HG02678 (cell line): ENCODE results near the gene RAD51D.
"Not testable (repeated sequence)": the region's sequence is repeated elsewhere in the genome, so short reads cannot be mapped to it uniquely, and the experiment has no call there.

Experiments
- ATAC-seq: cut with Tn5 transposase; IDR thresholded peaks from one replicate; pipeline ENCODE4 v1.9.1; 2021; ENCODE audit warnings: mild to moderate bottlenecking, moderate library complexity; ENCODE audit not compliant: unreplicated experiment

RAD51D gene

DNA sequence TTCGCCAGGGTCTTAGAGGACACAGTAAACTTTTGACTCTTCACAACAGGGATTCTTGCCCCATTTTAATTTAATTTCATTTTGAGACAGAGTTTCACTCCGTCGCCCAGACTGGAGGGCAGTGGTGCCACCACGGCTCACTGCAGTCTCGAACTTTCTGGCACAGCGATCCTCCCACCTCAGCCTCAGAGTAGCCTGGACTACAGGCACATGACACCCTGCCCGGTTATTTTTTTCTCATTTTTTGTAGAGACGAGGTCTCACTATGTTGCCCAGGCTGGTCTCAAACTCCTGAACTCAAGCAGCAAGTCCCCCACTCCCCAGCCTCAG, 22.8 kb upstream of the RAD51D start:
- ATAC-seq: no peak

DNA sequence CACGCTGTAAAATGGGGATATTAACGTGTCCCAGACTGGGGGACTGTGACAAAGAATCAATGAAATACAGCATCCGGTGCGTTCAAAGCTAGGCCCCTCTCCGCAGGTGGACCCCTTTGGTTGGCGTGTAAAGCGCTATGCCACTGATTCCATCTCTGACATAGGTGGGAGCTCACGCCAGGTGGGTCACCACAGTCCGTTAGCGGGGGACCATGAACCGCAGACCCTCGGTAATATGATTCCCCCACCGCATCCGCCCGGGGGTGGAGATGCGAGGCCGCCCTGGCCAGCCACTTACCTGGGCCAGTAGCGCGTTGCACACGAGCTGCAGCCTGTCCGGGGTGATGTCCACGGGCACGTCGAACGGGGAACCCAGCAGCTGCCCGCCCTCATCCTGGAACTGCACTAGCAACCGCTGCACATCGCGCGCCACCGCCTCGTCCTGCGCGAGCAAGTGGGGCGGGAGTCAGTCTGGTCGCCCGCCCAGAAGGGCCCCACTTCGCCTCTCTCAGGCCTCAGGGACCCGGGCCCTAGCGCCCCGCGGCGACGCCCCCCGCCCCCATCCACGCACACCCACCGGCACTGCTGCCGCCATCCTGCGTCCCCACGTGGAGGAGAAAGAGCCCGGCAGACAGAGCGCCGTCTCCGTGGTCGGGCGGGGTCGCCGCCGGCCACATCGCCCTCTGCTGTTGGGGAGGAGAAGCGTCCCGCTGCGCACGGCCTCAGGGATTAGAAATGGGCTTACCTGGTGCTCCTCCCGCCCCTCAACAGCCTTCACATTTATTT, 22.2 kb upstream of the RAD51D start, which contains the start of gene NLE1:
NLE1 (minus strand) TSS at position 623 of the 786 bp plus-strand sequence; CDS start at position 595, 28 bp downstream.
- peak; percentile 96 for ATAC-seq

DNA sequence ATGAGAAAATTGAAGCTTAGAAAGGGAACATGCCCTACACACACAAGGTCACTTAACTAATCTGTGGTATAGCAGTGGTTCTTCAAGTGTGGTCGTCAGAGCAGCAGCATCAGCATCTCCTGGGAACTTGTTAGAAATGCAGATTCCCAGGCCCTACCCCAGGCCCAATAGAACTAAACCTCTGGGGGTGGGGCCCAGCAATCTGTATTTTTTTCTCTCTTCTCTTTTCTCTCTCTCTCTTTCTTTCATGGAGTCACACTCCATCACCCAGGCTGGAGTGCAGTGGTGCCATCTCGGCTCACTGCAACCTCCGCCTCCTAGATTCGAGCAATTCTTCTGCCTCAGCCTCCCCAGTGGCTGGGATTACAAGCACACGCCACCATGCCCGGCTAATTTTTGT, 18.6 kb upstream of the RAD51D start:
- ATAC-seq: no peak

DNA sequence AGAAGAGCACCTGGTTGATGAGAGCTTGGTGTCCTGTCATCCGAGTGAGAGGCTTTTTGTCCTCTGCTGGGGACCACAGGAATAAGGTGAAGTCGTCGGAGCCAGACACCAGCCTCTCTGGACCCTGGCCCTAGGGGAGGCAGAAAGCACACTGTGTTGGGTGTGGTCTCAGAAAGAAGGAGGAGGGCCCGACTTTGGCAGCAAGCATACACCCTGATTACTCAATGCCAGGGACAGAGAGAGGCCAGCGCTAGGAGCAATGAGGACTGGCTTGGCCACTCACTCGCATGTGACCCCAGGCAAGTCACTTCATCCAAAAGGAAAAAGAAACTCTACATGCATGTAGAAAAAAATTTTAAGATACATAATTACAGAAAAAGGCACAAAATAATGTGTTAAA, 15.7 kb upstream of the RAD51D start:
- ATAC-seq: no peak

DNA sequence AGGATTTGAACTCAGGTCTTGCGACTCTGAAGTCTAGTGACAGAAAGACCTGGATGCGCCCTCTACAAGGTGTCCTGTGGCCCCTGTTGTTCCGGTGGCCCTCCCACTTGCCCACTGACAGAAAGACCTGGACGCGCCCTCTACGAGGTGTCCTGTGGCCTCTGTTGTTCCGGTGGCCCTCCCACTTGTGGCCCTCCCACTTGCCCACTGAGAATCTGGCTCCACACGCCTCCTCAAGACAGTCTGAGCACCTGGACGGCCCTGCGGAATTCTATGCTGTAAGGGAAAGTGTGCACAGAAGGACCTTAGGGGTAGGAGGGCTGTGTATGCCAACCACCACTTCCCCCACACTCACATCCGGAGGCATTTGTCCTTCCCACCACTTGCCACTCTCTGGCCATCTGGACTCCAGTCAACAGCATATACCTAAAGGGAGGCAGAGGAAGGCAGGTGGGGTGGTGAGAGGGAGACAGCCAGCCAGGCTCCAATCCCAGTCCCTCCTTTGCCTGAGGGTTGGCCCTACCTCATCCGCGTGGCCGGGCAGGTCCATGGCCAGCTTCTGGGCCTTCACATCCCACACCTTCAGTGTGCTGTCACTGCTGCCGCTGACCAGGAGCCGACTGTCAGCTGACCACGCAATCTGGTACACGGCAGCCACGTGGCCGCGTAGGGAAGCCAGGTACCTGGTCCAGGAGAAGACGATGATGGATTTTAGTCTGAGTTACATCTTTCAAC, 13.3 kb upstream of the RAD51D start:
- no peak for ATAC-seq

DNA sequence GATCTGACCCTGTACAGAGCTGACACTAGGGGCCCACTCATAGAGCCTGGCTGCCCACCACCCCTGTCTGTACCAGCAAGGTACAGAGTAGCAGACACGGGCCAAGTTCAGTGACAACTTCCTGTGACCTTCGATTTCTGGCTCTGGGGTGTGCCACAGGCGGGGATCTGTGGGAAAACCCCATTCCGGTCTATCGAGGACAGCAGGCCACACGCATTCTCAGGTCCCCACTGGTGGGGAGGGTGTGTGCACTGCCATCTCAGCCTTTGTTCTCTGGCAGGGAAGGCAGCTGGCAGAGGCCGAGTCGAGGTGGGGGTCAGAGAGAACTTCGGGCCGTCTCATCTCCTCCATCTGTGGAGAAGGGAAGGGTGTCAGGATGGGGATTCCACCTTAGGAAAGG, 12.4 kb upstream of the RAD51D start:
- no peak for ATAC-seq

DNA sequence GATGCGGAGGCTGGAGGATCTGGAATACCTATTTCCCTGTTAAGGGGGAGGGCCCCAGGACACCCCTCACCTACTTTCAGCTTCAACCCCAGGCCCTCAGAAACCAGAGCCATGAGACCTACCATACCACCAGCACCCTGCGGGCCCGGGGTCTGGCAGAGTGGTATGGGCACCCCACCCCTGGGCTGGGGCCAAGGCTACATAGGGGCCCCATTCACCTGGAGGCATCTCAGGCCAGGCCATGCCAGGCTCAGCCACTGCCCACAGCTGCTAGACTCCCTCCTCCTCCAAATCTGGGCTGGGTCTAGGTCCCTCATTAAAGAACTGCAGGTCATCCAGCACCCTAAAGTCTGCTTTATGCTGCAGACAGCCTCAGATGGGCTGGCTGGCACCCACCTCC, 10.7 kb upstream of the RAD51D start:
- ATAC-seq: no peak

DNA sequence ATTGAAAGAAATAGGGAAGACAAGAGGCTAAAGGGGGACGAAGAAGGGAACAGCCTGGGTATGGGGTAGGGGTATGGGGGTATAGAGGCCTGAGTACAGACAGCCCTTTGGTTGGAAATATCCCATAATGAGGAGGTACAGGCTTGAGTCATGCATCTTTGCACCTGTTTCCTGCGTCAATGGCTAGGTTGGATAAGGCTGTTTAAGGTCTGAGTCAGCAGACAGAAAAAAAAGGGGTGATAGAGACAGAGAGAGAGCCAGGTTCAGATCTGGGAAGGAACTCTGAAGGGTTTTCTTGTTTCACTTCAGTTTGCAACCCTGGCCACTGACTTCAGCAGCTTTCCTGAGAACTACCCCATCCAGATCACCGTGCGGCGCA, 10.3 kb upstream of the RAD51D start:
- no peak for ATAC-seq

DNA sequence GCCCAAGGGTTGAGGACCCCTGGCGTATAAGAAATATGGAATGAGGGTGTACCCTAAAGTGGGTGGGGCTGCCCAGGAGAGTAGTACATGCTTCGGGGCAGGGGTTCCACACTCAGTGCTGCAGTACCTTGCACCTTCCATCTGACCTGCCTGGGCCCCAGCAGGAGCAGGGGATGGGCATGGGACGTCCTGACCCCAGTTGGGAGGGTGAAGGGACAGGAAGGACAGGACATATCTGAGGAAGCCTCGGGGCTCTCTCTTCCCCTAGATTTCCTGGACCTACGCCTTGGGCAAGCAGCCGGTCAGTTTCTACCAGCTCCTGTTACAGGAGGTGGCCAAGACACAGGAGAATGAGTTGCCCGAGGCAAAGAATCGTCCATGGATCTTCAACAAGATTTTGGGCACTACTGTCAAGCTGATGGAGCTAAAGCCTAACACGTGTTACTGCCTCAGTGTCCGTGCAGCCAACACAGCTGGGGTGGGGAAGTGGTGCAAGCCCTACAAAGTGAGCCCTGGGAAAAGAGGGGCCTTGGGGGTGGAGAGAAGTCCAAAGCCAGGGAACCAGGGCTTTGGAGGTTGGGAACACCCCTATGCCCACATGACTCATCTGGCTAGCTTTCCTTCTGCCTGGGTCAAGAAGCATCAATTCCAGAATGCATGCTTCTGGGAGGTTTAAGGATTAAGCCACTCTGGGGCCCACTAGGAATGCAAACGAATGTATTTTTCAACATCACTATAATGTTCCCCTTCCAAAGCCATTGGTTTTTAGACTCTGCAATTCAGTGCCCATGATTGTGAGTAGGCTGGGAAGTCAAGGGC, 9.7 kb upstream of the RAD51D start:
- no peak for ATAC-seq

DNA sequence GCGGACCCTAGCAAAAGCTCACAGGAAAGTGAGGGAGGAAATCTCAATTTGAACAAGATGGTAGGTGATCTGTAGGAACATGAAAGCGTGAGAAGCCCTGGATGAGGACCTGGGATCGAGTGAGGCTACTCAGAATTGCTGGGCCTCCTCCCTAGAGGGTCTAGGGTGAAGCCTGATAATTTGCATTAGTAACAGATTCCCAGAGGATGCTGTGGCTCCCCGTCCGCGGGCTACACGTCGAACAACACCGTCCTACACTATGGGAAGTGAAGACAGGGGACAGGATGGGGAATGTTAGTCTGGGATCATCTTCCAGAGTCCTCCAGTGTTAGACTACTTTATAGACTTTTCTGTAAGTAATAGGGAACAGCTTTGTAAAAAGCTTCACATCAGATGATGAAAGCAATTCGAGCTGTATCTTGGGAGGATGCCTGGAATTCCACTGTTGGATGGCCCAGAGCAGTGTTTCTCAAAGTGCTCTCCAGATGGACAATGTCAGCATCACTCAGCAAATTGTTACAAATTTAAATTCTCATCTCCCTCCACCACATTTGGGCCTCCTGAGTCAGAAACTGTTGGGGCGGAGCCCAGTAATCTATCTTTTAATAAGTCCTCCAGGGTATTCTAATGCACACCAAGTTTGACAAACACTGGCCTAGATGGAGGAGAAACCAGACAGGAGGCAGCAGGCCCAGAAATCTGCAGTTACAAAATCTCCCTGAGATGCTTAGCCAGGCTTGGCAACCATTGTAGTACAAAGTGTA, 8.3 kb upstream of the RAD51D start:
- ATAC-seq: no peak

DNA sequence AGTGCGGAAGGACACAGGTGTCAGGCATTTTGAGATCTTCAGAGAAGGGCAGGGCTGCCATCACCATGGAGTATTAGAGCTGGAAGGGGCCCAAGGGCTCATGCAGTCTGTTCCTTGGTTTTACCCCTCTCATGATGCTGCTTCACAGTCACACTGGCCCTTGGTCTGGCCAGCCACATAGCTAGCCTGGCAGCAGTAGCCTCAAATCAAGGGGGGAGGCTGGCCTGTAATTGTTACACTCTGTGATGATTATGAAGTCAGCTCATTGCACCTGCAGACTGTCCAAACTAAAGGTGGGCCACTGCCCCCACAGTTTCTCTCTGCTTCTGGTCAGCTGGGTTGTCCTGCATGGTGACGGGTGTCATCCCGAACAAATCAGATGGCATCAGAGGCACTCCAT, 1.7 kb upstream of the RAD51D start, which contains the start of gene FNDC8:
FNDC8 (plus strand) TSS at position 301 of the 400 bp plus-strand sequence; CDS start at position 380, 79 bp downstream.
- ATAC-seq: no peak

DNA sequence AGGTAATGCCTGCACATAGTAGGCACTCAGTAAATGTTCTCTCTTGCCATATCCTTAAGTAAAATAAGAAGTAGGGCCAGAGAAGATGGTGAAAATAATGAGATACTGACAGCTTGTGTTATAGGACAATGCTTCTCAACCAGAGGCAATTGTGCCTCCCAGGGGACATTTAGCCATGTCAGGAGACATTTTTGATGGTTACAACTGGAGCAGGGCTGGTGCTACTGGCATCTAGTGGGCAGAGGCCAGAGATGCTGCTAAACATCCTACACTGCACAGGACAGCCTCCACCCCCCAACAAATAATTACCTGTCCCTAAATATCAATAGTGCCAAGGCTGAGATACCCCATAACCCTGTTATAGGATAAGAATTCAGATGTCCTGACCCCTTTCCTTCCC, 1.7 kb downstream of the RAD51D start:
- no peak for ATAC-seq

DNA sequence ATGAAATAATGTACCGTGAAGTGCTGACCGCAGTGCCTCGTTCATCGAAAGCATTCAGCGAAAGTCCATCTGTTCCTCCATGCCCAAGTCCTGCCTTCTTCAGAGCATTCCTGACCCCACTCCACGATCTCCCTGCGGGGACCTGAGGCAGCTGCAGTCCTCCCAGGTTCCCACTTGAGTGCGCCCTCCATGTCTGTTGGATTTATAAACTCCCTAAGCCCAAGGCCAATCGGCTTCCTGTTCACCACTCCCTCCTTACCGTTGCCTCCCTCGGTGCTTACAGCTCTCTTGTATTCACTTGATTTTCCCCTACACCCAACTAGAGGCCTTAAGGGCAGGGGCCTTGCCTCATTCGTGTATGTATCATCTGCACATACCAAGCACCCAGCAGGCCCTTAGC, 2.8 kb downstream of the RAD51D start:
- no peak for ATAC-seq

DNA sequence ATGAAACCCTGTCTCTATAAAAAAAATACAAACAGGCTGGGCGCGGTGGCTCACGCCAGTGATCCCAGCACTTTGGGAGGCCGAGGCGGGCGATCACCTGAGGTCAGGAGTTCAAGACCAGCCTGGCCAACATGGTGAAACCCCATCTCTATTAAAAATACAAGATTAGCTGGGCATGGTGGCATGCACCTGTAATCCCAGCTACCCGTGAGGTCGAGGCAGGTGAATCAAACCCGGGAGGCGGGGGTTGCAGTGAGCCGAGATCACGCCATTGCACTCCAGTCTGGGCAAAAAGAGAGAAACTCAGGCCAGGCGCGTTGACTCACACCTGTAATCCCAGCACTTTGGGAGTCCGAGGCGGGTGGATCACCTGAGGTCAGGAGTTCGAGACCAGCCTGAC, 8.9 kb downstream of the RAD51D start:
- ATAC-seq: not testable (repeated sequence)

DNA sequence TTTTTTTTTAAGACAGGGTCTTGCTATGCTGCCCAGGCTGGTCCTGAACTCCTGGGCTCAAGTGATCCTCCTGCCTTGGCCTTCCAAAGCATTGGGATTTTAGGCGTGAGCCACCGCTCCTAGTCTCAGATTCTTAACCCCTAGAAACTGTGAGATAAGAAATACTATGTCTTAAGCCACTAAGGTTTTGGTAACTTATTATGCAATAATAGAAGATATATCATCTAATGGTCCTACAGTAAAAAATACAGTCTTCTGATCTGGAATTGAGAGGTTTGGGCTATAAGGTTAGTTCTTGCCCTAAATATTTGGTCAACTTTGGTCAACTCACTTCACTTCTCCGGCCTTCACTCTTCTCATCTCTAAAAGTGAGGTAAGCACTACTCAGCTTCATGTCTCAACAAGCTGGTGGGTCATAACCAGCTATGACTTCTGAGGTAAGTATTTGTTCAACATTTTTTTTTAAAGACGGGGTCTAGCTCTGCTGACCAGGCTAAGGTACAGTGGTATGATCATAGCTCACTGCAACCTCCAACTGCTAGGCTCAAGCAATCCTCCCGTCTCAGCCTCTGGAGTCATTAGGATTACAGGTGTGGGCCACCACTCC, 14.7 kb downstream of the RAD51D start:
- no peak for ATAC-seq

DNA sequence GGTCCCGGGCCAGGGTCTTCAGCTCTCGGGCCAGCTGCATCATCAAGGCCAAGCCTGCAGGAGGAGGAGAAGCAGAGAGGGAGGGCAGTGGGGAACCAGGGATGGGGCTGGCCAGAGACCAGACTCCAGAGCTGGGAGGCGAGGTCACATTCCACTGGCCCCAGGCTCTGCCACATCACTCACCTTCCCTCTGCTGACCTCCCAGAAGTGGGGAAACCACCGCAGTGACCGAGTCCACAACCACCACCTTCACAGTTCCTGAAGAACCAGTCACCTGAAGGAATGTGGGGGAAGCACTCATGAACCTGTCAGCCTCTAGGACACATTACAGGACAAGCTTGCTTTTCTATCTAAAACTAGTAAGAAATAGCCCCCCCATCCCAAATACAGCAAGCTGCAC, 16.4 kb downstream of the RAD51D start:
- no peak for ATAC-seq

DNA sequence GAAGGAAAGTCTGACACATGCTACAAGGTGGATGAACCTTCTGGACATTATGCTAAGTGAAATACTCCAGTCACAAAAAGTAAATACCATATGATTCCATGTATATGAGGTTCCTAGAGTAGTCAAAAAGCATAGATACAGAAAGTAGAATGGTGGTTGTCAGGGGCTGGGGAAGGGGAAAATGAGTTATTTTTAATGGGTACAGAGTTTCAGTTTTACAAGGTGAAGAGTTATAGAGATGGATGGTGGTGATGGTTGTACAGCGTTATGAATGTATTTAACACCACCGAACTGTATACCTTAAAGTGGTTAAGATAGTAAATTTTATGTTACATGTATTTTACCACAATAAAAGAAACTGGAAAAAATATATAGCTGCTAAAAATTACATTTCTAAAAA, 17.9 kb downstream of the RAD51D start:
- no peak for ATAC-seq

DNA sequence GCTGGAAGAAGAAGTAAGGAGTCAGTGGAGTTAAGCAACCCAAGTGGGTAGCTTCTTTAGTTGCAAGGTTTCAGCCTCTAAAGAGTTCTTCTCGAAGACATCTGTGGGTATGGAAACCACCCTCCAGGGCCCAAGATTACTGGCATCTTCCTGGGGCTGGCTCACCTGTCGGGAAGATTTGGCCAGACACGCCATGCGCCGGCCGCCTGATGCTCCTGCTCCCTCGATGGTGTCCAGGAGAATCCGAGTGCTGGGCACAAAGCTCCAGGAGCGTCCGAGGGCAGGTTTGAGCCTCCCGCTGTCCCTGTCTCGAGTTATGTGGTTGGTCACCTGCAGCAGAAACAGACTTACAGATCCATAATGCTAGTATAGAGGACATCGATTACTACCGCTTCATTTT, 18.6 kb downstream of the RAD51D start:
- no peak for ATAC-seq

DNA sequence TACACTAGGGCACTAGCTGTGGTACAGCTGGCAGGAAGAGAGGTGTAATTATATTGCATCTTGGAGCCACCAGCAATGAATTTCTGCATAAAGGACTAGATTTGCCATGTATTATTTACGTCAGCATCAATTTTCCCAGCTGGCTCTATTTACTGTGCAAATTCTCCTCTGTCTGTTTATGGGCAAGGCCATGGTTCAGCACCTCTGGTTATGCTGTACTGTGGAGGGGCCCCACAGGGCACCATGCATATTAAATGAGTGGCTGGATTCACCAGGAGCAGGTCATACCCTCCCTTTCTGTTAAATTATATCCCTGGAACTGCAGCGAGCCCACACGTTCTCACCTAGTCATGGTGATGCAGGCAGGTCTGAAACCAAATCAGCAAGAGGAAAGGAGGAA, 19.8 kb downstream of the RAD51D start:
- no peak for ATAC-seq

DNA sequence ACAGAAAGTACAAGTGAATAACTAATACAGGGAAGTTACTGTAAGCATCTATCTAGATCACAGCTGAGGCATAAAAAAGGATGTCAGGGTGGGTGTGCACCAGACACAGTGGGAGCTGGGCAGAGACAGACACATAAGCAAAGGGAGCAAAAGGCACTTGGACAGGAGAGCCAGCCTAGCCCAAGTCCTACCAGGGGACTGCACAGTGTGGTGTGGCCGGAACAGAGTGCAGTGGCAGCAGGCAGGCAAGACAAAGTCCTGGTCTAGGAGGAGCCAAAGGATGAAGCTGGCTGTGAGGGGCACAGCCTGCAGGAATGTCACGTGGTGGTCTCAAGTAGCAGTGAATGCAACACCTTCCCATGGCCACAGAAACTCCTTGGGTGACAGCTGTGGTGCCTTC, 21.9 kb downstream of the RAD51D start:
- no peak for ATAC-seq
